ENCODE measurements around the gene SHE. TPM values are rescaled to one million over a fixed set of nuclear protein-coding genes. Genes with fewer than 3 reads are reported as not detected.

The SHE gene
- total RNA-seq, 1 experiment from 2014 or later: 0.79 TPM

DNA sequence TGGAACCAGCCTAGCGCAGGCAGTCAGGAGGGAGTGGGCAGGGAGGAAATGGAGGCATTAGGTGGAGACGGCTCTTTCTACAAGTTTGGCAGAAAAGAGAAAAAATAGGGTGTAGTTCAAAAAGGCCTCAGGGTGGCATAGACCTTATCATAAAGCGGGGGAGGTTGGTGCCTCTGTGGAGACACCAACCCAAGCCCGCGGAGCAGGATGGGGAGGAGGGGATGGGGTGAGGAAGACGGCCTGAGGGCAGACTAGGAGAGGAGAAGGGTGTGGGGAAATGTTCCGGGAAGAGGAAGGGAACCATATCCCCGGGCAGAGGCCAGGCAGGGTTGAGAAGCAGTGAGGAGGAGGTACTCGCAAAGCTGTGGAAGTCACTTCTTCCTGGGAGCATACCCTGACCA lies 17.4 kb upstream of the SHE start:
- TF ChIP-seq, protein P1, sequence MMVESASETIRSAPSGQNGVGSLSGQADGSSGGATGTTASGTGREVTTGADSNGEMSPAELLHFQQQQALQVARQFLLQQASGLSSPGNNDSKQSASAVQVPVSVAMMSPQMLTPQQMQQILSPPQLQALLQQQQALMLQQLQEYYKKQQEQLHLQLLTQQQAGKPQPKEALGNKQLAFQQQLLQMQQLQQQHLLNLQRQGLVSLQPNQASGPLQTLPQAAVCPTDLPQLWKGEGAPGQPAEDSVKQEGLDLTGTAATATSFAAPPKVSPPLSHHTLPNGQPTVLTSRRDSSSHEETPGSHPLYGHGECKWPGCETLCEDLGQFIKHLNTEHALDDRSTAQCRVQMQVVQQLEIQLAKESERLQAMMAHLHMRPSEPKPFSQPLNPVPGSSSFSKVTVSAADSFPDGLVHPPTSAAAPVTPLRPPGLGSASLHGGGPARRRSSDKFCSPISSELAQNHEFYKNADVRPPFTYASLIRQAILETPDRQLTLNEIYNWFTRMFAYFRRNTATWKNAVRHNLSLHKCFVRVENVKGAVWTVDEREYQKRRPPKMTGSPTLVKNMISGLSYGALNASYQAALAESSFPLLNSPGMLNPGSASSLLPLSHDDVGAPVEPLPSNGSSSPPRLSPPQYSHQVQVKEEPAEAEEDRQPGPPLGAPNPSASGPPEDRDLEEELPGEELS (CRISPR knock-in tag; IDR thresholded peaks at IDR 0.05): no peak
- TF ChIP-seq, protein P2, sequence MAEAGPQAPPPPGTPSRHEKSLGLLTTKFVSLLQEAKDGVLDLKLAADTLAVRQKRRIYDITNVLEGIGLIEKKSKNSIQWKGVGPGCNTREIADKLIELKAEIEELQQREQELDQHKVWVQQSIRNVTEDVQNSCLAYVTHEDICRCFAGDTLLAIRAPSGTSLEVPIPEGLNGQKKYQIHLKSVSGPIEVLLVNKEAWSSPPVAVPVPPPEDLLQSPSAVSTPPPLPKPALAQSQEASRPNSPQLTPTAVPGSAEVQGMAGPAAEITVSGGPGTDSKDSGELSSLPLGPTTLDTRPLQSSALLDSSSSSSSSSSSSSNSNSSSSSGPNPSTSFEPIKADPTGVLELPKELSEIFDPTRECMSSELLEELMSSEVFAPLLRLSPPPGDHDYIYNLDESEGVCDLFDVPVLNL (CRISPR knock-in tag; IDR thresholded peaks at IDR 0.05; ENCODE audit: borderline replicate concordance, low read depth): no peak
- TF ChIP-seq TEAD1 (CRISPR knock-in tag; IDR thresholded peaks at IDR 0.05) (no peak), GRHL2 (CRISPR knock-in tag; IDR thresholded peaks at IDR 0.05; ENCODE audit: insufficient replicate concordance, severe bottlenecking) (no peak)
- TF ChIP-seq, protein P3, sequence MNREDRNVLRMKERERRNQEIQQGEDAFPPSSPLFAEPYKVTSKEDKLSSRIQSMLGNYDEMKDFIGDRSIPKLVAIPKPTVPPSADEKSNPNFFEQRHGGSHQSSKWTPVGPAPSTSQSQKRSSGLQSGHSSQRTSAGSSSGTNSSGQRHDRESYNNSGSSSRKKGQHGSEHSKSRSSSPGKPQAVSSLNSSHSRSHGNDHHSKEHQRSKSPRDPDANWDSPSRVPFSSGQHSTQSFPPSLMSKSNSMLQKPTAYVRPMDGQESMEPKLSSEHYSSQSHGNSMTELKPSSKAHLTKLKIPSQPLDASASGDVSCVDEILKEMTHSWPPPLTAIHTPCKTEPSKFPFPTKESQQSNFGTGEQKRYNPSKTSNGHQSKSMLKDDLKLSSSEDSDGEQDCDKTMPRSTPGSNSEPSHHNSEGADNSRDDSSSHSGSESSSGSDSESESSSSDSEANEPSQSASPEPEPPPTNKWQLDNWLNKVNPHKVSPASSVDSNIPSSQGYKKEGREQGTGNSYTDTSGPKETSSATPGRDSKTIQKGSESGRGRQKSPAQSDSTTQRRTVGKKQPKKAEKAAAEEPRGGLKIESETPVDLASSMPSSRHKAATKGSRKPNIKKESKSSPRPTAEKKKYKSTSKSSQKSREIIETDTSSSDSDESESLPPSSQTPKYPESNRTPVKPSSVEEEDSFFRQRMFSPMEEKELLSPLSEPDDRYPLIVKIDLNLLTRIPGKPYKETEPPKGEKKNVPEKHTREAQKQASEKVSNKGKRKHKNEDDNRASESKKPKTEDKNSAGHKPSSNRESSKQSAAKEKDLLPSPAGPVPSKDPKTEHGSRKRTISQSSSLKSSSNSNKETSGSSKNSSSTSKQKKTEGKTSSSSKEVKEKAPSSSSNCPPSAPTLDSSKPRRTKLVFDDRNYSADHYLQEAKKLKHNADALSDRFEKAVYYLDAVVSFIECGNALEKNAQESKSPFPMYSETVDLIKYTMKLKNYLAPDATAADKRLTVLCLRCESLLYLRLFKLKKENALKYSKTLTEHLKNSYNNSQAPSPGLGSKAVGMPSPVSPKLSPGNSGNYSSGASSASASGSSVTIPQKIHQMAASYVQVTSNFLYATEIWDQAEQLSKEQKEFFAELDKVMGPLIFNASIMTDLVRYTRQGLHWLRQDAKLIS (CRISPR knock-in tag; IDR thresholded peaks at IDR 0.05; ENCODE audit: borderline replicate concordance): no peak
- Mint-ChIP-seq H3K4me3 (no peak overlapping the region), H3K27ac (peak overlapping the region; percentile 60; the same call in 1 of the 2 replicates), H3K27me3 (ENCODE audit: low read depth) (no peaks in the 10 kb centered on the region; the same call in 1 of the 2 replicates), H3K4me1 (0 out of 2 replicates have a peak, but pooled peaks cover 3% of the 10 kb centered on the region), H3K9me3 (no peaks in the 10 kb centered on the region), H3K36me3 (no peaks in the 10 kb centered on the region)
- DNase-seq (ENCODE audit: low spot score) (no peak), ATAC-seq (peak; percentile 55; the same call in 1 of the 2 replicates)
- CTCF ChIA-PET: interaction anchor here (0.9 to 1.3 kb wide), 2 partner anchors 27 to 300 kb away, joined by 3 to 4 read pairs; no protein-coding TSS in a partner anchor
- POLR2A ChIA-PET: no interaction called here

DNA sequence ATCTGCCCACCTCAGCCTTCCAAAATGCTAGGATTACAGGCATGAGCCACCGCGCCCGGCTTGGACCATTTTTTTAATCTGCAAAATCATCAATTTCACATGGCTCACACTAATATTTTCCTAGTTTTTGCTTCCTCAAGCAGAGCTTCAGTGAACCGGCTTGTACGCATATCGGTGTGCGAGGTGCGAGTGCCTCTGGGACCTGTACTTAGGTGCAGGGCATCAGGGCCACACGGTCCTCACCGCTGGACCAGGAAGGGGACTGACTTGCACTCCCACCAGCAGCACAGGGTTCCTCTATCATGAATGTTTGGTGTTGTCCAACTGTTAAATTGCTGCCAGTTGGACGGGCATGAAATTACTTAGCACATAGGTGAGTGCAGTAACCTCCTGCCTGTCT lies 15.4 kb upstream of the SHE start:
- DNase-seq (ENCODE audit: low spot score) (no peak), ATAC-seq (no peak)
- ChIA-PET CTCF (interaction anchor here (0.6 to 1.1 kb wide), 2 partner anchors 29 to 109 kb away, joined by 4 read pairs; no protein-coding TSS in a partner anchor), POLR2A (no interaction called here)
- Mint-ChIP-seq H3K4me1 (0 out of 2 replicates have a peak, but pooled peaks cover 3% of the 10 kb centered on the region), H3K4me3 (no peak overlapping the region), H3K27me3 (ENCODE audit: low read depth) (no peaks in the 10 kb centered on the region; the same call in 1 of the 2 replicates), H3K27ac (no peak overlapping the region), H3K36me3 (no peaks in the 10 kb centered on the region), H3K9me3 (no peaks in the 10 kb centered on the region)
- TF ChIP-seq JUN (CRISPR knock-in tag; IDR thresholded peaks at IDR 0.05) (no peak), FOXP1 (CRISPR knock-in tag; IDR thresholded peaks at IDR 0.05; ENCODE audit: borderline replicate concordance) (no peak), KAT7 (CRISPR knock-in tag; IDR thresholded peaks at IDR 0.05; ENCODE audit: borderline replicate concordance) (no peak), IRF2 (CRISPR knock-in tag; IDR thresholded peaks at IDR 0.05; ENCODE audit: borderline replicate concordance, low read depth) (no peak)
- TF ChIP-seq, protein P4, sequence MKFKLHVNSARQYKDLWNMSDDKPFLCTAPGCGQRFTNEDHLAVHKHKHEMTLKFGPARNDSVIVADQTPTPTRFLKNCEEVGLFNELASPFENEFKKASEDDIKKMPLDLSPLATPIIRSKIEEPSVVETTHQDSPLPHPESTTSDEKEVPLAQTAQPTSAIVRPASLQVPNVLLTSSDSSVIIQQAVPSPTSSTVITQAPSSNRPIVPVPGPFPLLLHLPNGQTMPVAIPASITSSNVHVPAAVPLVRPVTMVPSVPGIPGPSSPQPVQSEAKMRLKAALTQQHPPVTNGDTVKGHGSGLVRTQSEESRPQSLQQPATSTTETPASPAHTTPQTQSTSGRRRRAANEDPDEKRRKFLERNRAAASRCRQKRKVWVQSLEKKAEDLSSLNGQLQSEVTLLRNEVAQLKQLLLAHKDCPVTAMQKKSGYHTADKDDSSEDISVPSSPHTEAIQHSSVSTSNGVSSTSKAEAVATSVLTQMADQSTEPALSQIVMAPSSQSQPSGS (CRISPR knock-in tag; IDR thresholded peaks at IDR 0.05; ENCODE audit: borderline replicate concordance, low read depth): no peak
- TF ChIP-seq, protein P5, sequence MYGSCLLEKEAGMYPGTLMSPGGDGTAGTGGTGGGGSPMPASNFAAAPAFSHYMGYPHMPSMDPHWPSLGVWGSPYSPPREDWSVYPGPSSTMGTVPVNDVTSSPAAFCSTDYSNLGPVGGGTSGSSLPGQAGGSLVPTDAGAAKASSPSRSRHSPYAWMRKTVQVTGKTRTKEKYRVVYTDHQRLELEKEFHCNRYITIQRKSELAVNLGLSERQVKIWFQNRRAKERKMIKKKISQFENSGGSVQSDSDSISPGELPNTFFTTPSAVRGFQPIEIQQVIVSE (CRISPR knock-in tag; IDR thresholded peaks at IDR 0.05; ENCODE audit: borderline replicate concordance): no peak
- TF ChIP-seq, protein P3 (CRISPR knock-in tag; IDR thresholded peaks at IDR 0.05; ENCODE audit: borderline replicate concordance): no peak
